HEK293 (cell line): ENCODE results near the gene DVL1.

ENCODE experiments used
- CTCF ChIA-PET: fragments of 350-600 bp; formaldehyde crosslinking; extraction: SDS; loops from one replicate; lab custom pipeline; 2021; ENCODE audit warnings: antibody characterized with exemption; lab: Yijun Ruan, JAX
- POLR2A ChIA-PET: fragments of 300-600 bp; formaldehyde crosslinking; extraction: SDS; loops from one replicate; lab custom pipeline; 2020; ENCODE audit warnings: antibody characterized with exemption, inconsistent platforms; lab: Yijun Ruan, JAX
- H3K27ac ChIP-seq: fragments of 200-500 bp; sonication (Bioruptor generic); 2 replicates; pipeline ENCODE4 v1.5.1; 2014; ENCODE audit warnings: low read depth, low read length, control low read depth, inconsistent platforms; ENCODE audit errors: extremely low read depth
- H3K36me3 ChIP-seq, 2 experiments: fragments of 200-500 bp in 1 of 2; sonication (Bioruptor generic) in 1 of 2; 1 replicate in 1 of 2; 2 replicates in 1 of 2; pipeline ENCODE4 v1.5.1; 2014 to 2017; ENCODE audit warnings: inconsistent platforms in 2 of 2, low read length in 2 of 2; ENCODE audit not compliant: control insufficient read depth in 2 of 2, insufficient read depth in 1 of 2
- H3K4me1 ChIP-seq: fragments of 200-500 bp; sonication (Bioruptor generic); 2 replicates; pipeline ENCODE4 v1.5.1; 2014; ENCODE audit warnings: mild to moderate bottlenecking, low read length, inconsistent platforms; ENCODE audit not compliant: control insufficient read depth, insufficient read depth
- H3K4me3 ChIP-seq: 2 replicates; pipeline ENCODE4 v1.5.1; 2011; ENCODE audit warnings: low read depth, mild to moderate bottlenecking, control low read depth, low read length, moderate library complexity
- H3K9me3 ChIP-seq: fragments of 200-500 bp; sonication (Bioruptor generic); 2 replicates; pipeline ENCODE4 v1.5.1; 2014; ENCODE audit warnings: low read depth, low read length, inconsistent platforms; ENCODE audit not compliant: control insufficient read depth, insufficient read depth
- ELK4 ChIP-seq: IDR thresholded peaks from 2 replicates; pipeline ENCODE4 v1.6.1; 2011; ENCODE audit warnings: mild to moderate bottlenecking, low read depth, low read length, borderline replicate concordance
- GLIS1 ChIP-seq: fragments of 450-650 bp; formaldehyde crosslinking; IDR thresholded peaks from 2 replicates; pipeline ENCODE4 v1.5.1; 2016; ENCODE audit warnings: missing biosample characterization, missing genetic modification characterization
- SCRT2 ChIP-seq: fragments of 450-650 bp; formaldehyde crosslinking; IDR thresholded peaks from 2 replicates; pipeline ENCODE4 v1.5.1; 2016; ENCODE audit warnings: missing biosample characterization, missing genetic modification characterization
- YY2 ChIP-seq: fragments of 450-650 bp; formaldehyde crosslinking; IDR thresholded peaks from 2 replicates; pipeline ENCODE4 v1.5.1; 2016; ENCODE audit warnings: missing biosample characterization, missing genetic modification characterization
- ZBTB17 ChIP-seq: fragments of 450-650 bp; formaldehyde crosslinking; IDR thresholded peaks from 2 replicates; pipeline ENCODE4 v1.5.1; 2016; ENCODE audit warnings: missing biosample characterization, missing genetic modification characterization
- ZEB2 ChIP-seq: fragments of 450-650 bp; formaldehyde crosslinking; IDR thresholded peaks from 2 replicates; pipeline ENCODE4 v1.5.1; 2016; ENCODE audit warnings: missing biosample characterization, missing genetic modification characterization
- ZNF155 ChIP-seq: fragments of 450-650 bp; formaldehyde crosslinking; IDR thresholded peaks from 2 replicates; pipeline ENCODE4 v1.5.1; 2016; ENCODE audit warnings: missing biosample characterization, missing genetic modification characterization
- ZNF169 ChIP-seq: fragments of 450-650 bp; formaldehyde crosslinking; IDR thresholded peaks from 2 replicates; pipeline ENCODE4 v1.5.1; 2016; ENCODE audit warnings: missing biosample characterization, missing genetic modification characterization
- ZNF223 ChIP-seq: fragments of 450-650 bp; formaldehyde crosslinking; IDR thresholded peaks from 2 replicates; pipeline ENCODE4 v1.5.1; 2016; ENCODE audit warnings: missing biosample characterization, missing genetic modification characterization
- ZNF366 ChIP-seq: fragments of 450-650 bp; formaldehyde crosslinking; conservative IDR thresholded peaks from 2 replicates; pipeline ENCODE4 v1.5.1; 2016; ENCODE audit warnings: missing biosample characterization, missing genetic modification characterization
- ZNF530 ChIP-seq: fragments of 450-650 bp; formaldehyde crosslinking; IDR thresholded peaks from 2 replicates; pipeline ENCODE4 v1.5.1; 2016; ENCODE audit warnings: low read depth, missing biosample characterization, missing genetic modification characterization
- ZNF549 ChIP-seq: fragments of 450-650 bp; IDR thresholded peaks from 2 replicates; pipeline ENCODE4 v1.5.1; 2018; ENCODE audit warnings: missing biosample characterization, missing genetic modification characterization, mild to moderate bottlenecking, inconsistent platforms, moderate library complexity
- ZNF658 ChIP-seq: fragments of 450-650 bp; formaldehyde crosslinking; IDR thresholded peaks from 2 replicates; pipeline ENCODE4; 2016; ENCODE audit warnings: missing biosample characterization, missing genetic modification characterization
- ZNF701 ChIP-seq: fragments of 450-650 bp; formaldehyde crosslinking; IDR thresholded peaks from 2 replicates; pipeline ENCODE4 v1.5.1; 2016; ENCODE audit warnings: missing biosample characterization, missing genetic modification characterization
- ZNF791 ChIP-seq: fragments of 450-650 bp; formaldehyde crosslinking; IDR thresholded peaks from 2 replicates; pipeline ENCODE4 v1.5.1; 2016; ENCODE audit warnings: missing biosample characterization, missing genetic modification characterization
- ZNF837 ChIP-seq: fragments of 450-650 bp; formaldehyde crosslinking; IDR thresholded peaks from 2 replicates; pipeline ENCODE4 v1.5.1; 2016; ENCODE audit warnings: missing biosample characterization, missing genetic modification characterization
- ZSCAN4 ChIP-seq: fragments of 450-650 bp; formaldehyde crosslinking; IDR thresholded peaks from 2 replicates; pipeline ENCODE4 v1.5.1; 2017; ENCODE audit warnings: missing biosample characterization, missing genetic modification characterization

The DVL1 gene

GRCh38 chr1:1374929-1375662 lies 25.9 kb upstream of the DVL1 start, which contains the start of gene AURKAIP1 (continued):
- TF ChIP-seq ZNF223 (tag by site-specific recombination) (no peak), YY2 (tag by site-specific recombination) (peak; percentile 85)
- TF ChIP-seq, all 188 proteins: peak for 110

GRCh38 chr1:1374589-1374928 lies 25.3 kb upstream of the DVL1 start:
- CTCF ChIA-PET = interaction anchor here (1.0 to 1.6 kb wide), 3 partner anchors 12 to 22 kb away, joined by 3 to 5 read pairs (median 4); no protein-coding TSS in a partner anchor
- peak overlapping the region; percentile 93 for H3K4me3 ChIP-seq
- H3K27ac ChIP-seq = peak overlapping the region; percentile 89
- peaks cover 4% of the 10 kb centered on the region; the same call in 1 of the 2 replicates for H3K4me1 ChIP-seq
- POLR2A ChIA-PET = interaction anchor here (0.6 to 1.5 kb wide), 14 partner anchors 15 to 1158 kb away, joined by 3 to 36 read pairs (median 4); partner anchors contain the start of genes CCNL2, MRPL20 and SDF4
- no peaks in the 10 kb centered on the region for H3K9me3 ChIP-seq
- H3K36me3 ChIP-seq = peaks cover 0 to 44% of the 10 kb centered on the region in 2 experiments; a peak in 2 of 3 replicates
- TF ChIP-seq ZNF169 (tag by site-specific recombination) = no peak
- no peak for TF ChIP-seq ZNF658 (tag by site-specific recombination)
- no peak for TF ChIP-seq ZNF530 (tag by site-specific recombination)
- TF ChIP-seq ZNF791 = no peak
- TF ChIP-seq ZNF366 (tag by site-specific recombination) = no peak
- TF ChIP-seq ZNF701 (tag by site-specific recombination) = no peak
- no peak for TF ChIP-seq ZSCAN4

GRCh38 chr1:1373815-1374588 lies 24.8 kb upstream of the DVL1 start:
- H3K4me1 ChIP-seq = peaks cover 4% of the 10 kb centered on the region; the same call in 1 of the 2 replicates
- TF ChIP-seq ZEB2 (tag by site-specific recombination) (no peak), ZNF837 (tag by site-specific recombination) (no peak), ZBTB17 (tag by site-specific recombination) (no peak), GLIS1 (tag by site-specific recombination) (peak; percentile 71), SCRT2 (tag by site-specific recombination) (no peak), ELK4 (no peak), ZNF549 (tag by site-specific recombination) (no peak), ZNF155 (no peak)
- TF ChIP-seq, all 188 proteins: peak for 1
- ChIA-PET POLR2A (interaction anchor here (1.1 to 1.2 kb wide), 2 partner anchors 22 to 25 kb away, joined by 3 read pairs; partner anchors contain the start of gene CCNL2), CTCF (interaction anchor here (0.7 to 2.8 kb wide), 4 partner anchors 12 to 67 kb away, joined by 3 to 18 read pairs (median 4); no protein-coding TSS in a partner anchor)
- H3K27ac ChIP-seq = peak overlapping the region; percentile 89
- H3K9me3 ChIP-seq = no peaks in the 10 kb centered on the region
- peaks cover 0 to 44% of the 10 kb centered on the region in 2 experiments; a peak in 2 of 3 replicates for H3K36me3 ChIP-seq
- H3K4me3 ChIP-seq = peak overlapping the region; percentile 93
